IMR-90 (cell line): ENCODE measurements around the gene ARHGEF26. TPM values are rescaled to one million over a fixed set of nuclear protein-coding genes. Genes with fewer than 3 reads are reported as not detected.

Experiments
- ATAC-seq: fragments of 200-7000 bp; cut with Tn5 transposase; 2 replicates; pipeline ENCODE4 v1.9.1; 2020; ENCODE audit warnings: low read depth, mild to moderate bottlenecking, moderate library complexity
- BruUV-seq: library from RNA; stranded (reverse); fragments of 400-500 nt; replicated peaks from 2 replicates; lab custom pipeline; 2021; lab: Mats Ljungman, UMichigan
- CTCF ChIA-PET: fragments of 300-600 bp; formaldehyde crosslinking; extraction: SDS; loops from one replicate; lab custom pipeline; 2021; ENCODE audit warnings: antibody characterized with exemption; lab: Yijun Ruan, JAX
- POLR2A ChIA-PET: fragments of 300-600 bp; sonication (Branson Sonifier 250); formaldehyde crosslinking; loops from one replicate; lab custom pipeline; 2022; ENCODE audit warnings: antibody characterized with exemption; ENCODE audit not compliant: unreplicated experiment; lab: Charles Lee
- DNase-seq: peaks from one replicate; pipeline ENCODE4 v3.0.0; 2013
- H2AFZ ChIP-seq: replicated peaks from 2 replicates; pipeline ENCODE3; 2013; ENCODE audit warnings: low read length, mild to moderate bottlenecking; ENCODE audit not compliant: poor library complexity
- H2AK5ac ChIP-seq: 2 replicates; pipeline ENCODE4 v1.6.1; 2013; ENCODE audit warnings: low read depth, low read length, inconsistent platforms
- H2AK9ac ChIP-seq: replicated peaks from 2 replicates; pipeline ENCODE3; 2013; ENCODE audit warnings: mild to moderate bottlenecking, low read depth, low read length, moderate library complexity; ENCODE audit not compliant: poor library complexity
- H2BK120ac ChIP-seq: 2 replicates; pipeline ENCODE4 v1.6.1; 2013; ENCODE audit warnings: low read depth, low read length, inconsistent platforms
- H2BK15ac ChIP-seq: 3 replicates; pipeline ENCODE4 v1.6.1; 2013; ENCODE audit warnings: low read depth, low read length, inconsistent platforms
- H2BK20ac ChIP-seq: 2 replicates; pipeline ENCODE4 v1.6.1; 2013; ENCODE audit warnings: low read depth, mild to moderate bottlenecking, inconsistent platforms, low read length, moderate library complexity
- H2BK5ac ChIP-seq: 2 replicates; pipeline ENCODE4 v1.6.1; 2013; ENCODE audit warnings: mild to moderate bottlenecking, low read depth, low read length, inconsistent platforms; ENCODE audit not compliant: poor library complexity, severe bottlenecking
- H3K14ac ChIP-seq: replicated peaks from 2 replicates; pipeline ENCODE4 v1.6.1; 2013; ENCODE audit warnings: low read depth, low read length, inconsistent platforms
- H3K18ac ChIP-seq: 2 replicates; pipeline ENCODE4 v1.6.1; 2013; ENCODE audit warnings: low read depth, low read length, control low read depth
- H3K23ac ChIP-seq: 2 replicates; pipeline ENCODE4 v1.6.1; 2013; ENCODE audit warnings: low read depth, low read length, inconsistent platforms
- H3K27ac ChIP-seq: 2 replicates; pipeline ENCODE4 v1.5.1; 2013; ENCODE audit warnings: mild to moderate bottlenecking, control low read depth, low read length; ENCODE audit not compliant: insufficient read depth
- H3K27me3 ChIP-seq: 2 replicates; pipeline ENCODE4 v1.6.1; 2013; ENCODE audit warnings: low read length; ENCODE audit not compliant: control insufficient read depth, insufficient read depth
- H3K36me3 ChIP-seq: 2 replicates; pipeline ENCODE4 v1.6.1; 2013; ENCODE audit warnings: low read length, mixed read lengths; ENCODE audit not compliant: control insufficient read depth, insufficient read depth
- H3K4ac ChIP-seq: 2 replicates; pipeline ENCODE4 v1.6.1; 2013; ENCODE audit warnings: low read depth, low read length, inconsistent platforms
- H3K4me1 ChIP-seq: 2 replicates; pipeline ENCODE4 v1.6.1; 2013; ENCODE audit warnings: low read length, mixed read lengths; ENCODE audit not compliant: control insufficient read depth, insufficient read depth
- H3K4me2 ChIP-seq: 2 replicates; pipeline ENCODE4 v1.6.1; 2013; ENCODE audit warnings: low read depth, mild to moderate bottlenecking, control low read depth, low read length, moderate library complexity
- H3K4me3 ChIP-seq: 2 replicates; pipeline ENCODE4 v1.5.1; 2013; ENCODE audit warnings: low read depth, mild to moderate bottlenecking, control low read depth, low read length, moderate library complexity; ENCODE audit not compliant: insufficient read depth
- H3K56ac ChIP-seq: 2 replicates; pipeline ENCODE4 v1.6.1; 2013; ENCODE audit warnings: low read length, inconsistent platforms; ENCODE audit not compliant: insufficient read depth; ENCODE audit errors: extremely low read depth
- H3K79me1 ChIP-seq, 2 experiments: 2 replicates each; pipeline ENCODE4 v1.6.1; 2013; ENCODE audit warnings: low read length in 2 of 2, inconsistent platforms in 1 of 2, low read depth in 1 of 2
- H3K9ac ChIP-seq: 2 replicates; pipeline ENCODE4 v1.6.1; 2013; ENCODE audit warnings: low read depth, low read length, control low read depth
- H3K9me1 ChIP-seq: 2 replicates; pipeline ENCODE4 v1.6.1; 2013; ENCODE audit warnings: low read length, inconsistent platforms; ENCODE audit not compliant: insufficient read depth
- H3K9me3 ChIP-seq: 2 replicates; pipeline ENCODE4 v1.6.1; 2013; ENCODE audit warnings: low read length; ENCODE audit not compliant: control insufficient read depth, insufficient read depth
- H4K20me1 ChIP-seq: 2 replicates; pipeline ENCODE4 v1.6.1; 2013; ENCODE audit warnings: low read length, inconsistent platforms; ENCODE audit not compliant: insufficient read depth
- H4K5ac ChIP-seq: 2 replicates; pipeline ENCODE4 v1.6.1; 2013; ENCODE audit warnings: mild to moderate bottlenecking, low read depth, low read length, control low read depth
- H4K8ac ChIP-seq, 2 experiments: 2 replicates each; pipeline ENCODE4 v1.6.1; 2013; ENCODE audit warnings: low read depth in 2 of 2, low read length in 2 of 2, control low read depth in 1 of 2, inconsistent platforms in 1 of 2
- H4K91ac ChIP-seq: 2 replicates; pipeline ENCODE4 v1.6.1; 2013; ENCODE audit warnings: low read depth, low read length, inconsistent platforms; ENCODE audit not compliant: insufficient read depth
- POLR2A ChIP-seq: IDR thresholded peaks from 2 replicates; pipeline ENCODE4 v1.6.1; 2012; ENCODE audit warnings: mild to moderate bottlenecking, low read depth, low read length
- RAD21 ChIP-seq: IDR thresholded peaks from 2 replicates; pipeline ENCODE4 v1.6.1; 2012; ENCODE audit warnings: low read length, improper control_type of control experiment
- WGBS, 2 experiments: methylation state at CpG; one replicate each; pipeline versions ENCODE4 v1.1.5 to v1.1.7; 2013; ENCODE audit warnings: missing lambda C conversion rate in 2 of 2; ENCODE audit not compliant: insufficient read length in 1 of 2; ENCODE audit errors: extremely low coverage in 2 of 2; 5-methylcytosine and 5-hydroxymethylcytosine counted together
- dilution Hi-C: fragments of 300-500 bp; cut with HindIII; formaldehyde crosslinking; loops from one replicate; pipeline ENCODE4 v1.14.3; 2018; ENCODE audit warnings: low sequenced_read_pairs; ENCODE audit not compliant: unreplicated experiment
- in situ Hi-C: fragments of 300-500 bp; cut with MboI; formaldehyde crosslinking; loops from 3 replicates; pipeline ENCODE4 v1.14.3; 2019; ENCODE audit warnings: low sequenced_read_pairs, inconsistent platforms, mixed read lengths
- intact Hi-C: fragments of 100-400 bp; cut with micrococcal nuclease; formaldehyde crosslinking; loops from 2 replicates; pipeline ENCODE4 v1.10.0; 2022
- polyA plus RNA-seq, 3 experiments: library from polyadenylated mRNA; depleted of rRNA; stranded (reverse); fragments of >200 nt; gene quantifications; 2 replicates each; pipeline ENCODE4 v1.2.3, GENCODE V29; 2012; ENCODE audit warnings: low replicate concordance in 1 of 3
- total RNA-seq: library from RNA; depleted of rRNA; stranded (reverse); fragments of >200 nt; gene quantifications from 2 replicates; pipeline ENCODE4 v1.2.3, GENCODE V29; 2012
- TF ChIP-seq, protein P1 (sequence below): conservative IDR thresholded peaks from 2 replicates; pipeline ENCODE4 v1.5.1; 2012; ENCODE audit warnings: mild to moderate bottlenecking, low read depth, low read length, improper control_type of control experiment
- TF ChIP-seq, protein P2 (sequence below): fragments of 150-350 bp; IDR thresholded peaks from 2 replicates; pipeline ENCODE4 v1.6.1; 2016; ENCODE audit warnings: low read depth, mild to moderate bottlenecking, low read length, moderate library complexity, borderline replicate concordance

ARHGEF26 gene
- total and polyA plus RNA-seq, 2 of the 4 experiments (the other 2 are of a cell fraction): 2.0 to 2.3 TPM

DNA sequence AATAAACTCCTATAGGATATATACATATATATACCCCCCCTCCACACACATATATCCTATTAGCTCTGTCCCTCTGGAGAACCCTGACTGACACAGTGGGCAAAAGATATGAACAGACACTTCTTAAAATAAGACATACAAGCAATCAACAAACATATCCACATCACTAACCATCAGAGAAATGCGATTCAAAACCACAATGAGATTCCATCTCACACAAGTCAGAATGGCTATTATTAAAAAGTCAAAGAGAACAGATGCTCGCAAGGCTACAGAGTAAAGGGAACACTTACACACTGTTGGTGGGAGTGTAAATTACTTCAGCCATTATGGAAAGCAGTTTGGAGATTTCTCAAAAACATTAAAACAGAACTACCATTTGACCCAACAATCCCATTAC, 46.2 kb upstream of the ARHGEF26 start:
- in situ Hi-C loops: no loop called here
- no peaks in the 10 kb centered on the region for H3K4me1 ChIP-seq
- no peak overlapping the region for H3K27ac ChIP-seq
- H3K18ac ChIP-seq: no peak overlapping the region
- no peak overlapping the region for H4K5ac ChIP-seq
- H2AK9ac ChIP-seq: no peak overlapping the region
- no peak overlapping the region for H3K4ac ChIP-seq
- no peak overlapping the region for H2BK120ac ChIP-seq
- H2BK20ac ChIP-seq: no peak overlapping the region
- no peaks in the 10 kb centered on the region for H3K9me1 ChIP-seq
- H2AK5ac ChIP-seq: no peak overlapping the region
- WGBS, 2 experiments: no CpG with 5 or more reads among the region's 2 CpGs
- no peak overlapping the region for H3K14ac ChIP-seq
- BruUV-seq: no TSS peak
- no peaks in the 10 kb centered on the region for H3K79me1 ChIP-seq
- no peak overlapping the region for H3K56ac ChIP-seq
- ChIA-PET CTCF (no interaction called here), POLR2A (no interaction called here)
- H3K9me3 ChIP-seq: no peaks in the 10 kb centered on the region
- H2AFZ ChIP-seq: no peak overlapping the region
- TF ChIP-seq, protein P1, sequence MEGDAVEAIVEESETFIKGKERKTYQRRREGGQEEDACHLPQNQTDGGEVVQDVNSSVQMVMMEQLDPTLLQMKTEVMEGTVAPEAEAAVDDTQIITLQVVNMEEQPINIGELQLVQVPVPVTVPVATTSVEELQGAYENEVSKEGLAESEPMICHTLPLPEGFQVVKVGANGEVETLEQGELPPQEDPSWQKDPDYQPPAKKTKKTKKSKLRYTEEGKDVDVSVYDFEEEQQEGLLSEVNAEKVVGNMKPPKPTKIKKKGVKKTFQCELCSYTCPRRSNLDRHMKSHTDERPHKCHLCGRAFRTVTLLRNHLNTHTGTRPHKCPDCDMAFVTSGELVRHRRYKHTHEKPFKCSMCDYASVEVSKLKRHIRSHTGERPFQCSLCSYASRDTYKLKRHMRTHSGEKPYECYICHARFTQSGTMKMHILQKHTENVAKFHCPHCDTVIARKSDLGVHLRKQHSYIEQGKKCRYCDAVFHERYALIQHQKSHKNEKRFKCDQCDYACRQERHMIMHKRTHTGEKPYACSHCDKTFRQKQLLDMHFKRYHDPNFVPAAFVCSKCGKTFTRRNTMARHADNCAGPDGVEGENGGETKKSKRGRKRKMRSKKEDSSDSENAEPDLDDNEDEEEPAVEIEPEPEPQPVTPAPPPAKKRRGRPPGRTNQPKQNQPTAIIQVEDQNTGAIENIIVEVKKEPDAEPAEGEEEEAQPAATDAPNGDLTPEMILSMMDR: no peak
- no peak for TF ChIP-seq RAD21
- TF ChIP-seq POLR2A: no peak
- TF ChIP-seq, protein P2, sequence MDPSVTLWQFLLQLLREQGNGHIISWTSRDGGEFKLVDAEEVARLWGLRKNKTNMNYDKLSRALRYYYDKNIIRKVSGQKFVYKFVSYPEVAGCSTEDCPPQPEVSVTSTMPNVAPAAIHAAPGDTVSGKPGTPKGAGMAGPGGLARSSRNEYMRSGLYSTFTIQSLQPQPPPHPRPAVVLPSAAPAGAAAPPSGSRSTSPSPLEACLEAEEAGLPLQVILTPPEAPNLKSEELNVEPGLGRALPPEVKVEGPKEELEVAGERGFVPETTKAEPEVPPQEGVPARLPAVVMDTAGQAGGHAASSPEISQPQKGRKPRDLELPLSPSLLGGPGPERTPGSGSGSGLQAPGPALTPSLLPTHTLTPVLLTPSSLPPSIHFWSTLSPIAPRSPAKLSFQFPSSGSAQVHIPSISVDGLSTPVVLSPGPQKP: no peak
- H3K9ac ChIP-seq: no peak overlapping the region
- H3K4me3 ChIP-seq: no peak overlapping the region
- H4K8ac ChIP-seq: no peak overlapping the region
- no peak for ATAC-seq
- H3K27me3 ChIP-seq: no peaks in the 10 kb centered on the region
- no peak overlapping the region for H2BK5ac ChIP-seq
- no peaks in the 10 kb centered on the region for H3K36me3 ChIP-seq
- no peak overlapping the region for H4K91ac ChIP-seq
- no peak overlapping the region for H3K23ac ChIP-seq
- H4K20me1 ChIP-seq: no peaks in the 10 kb centered on the region
- DNase-seq: no peak
- dilution Hi-C loops: no loop called here
- no peak overlapping the region for H3K4me2 ChIP-seq
- no peak overlapping the region for H2BK15ac ChIP-seq
- intact Hi-C loops: no loop called here
